Naive thymus-derived CD4-positive, alpha-beta T cell (primary cell): Measurements from ENCODE around the gene MFSD8. TPM values are rescaled to one million over a fixed set of nuclear protein-coding genes. Genes with fewer than 3 reads are reported as not detected.
A peak's percentile ranks its signal among the peaks of the same experiment; 100 is the strongest.
"Not testable (repeated sequence)": the region's sequence is repeated elsewhere in the genome, so short reads cannot be mapped to it uniquely, and the experiment has no call there.

ENCODE experiments used
- ATAC-seq: fragments of 150-1000 bp; cut with Tn5 transposase; 2 replicates; pipeline ENCODE4 v1.10.0; 2021; ENCODE audit warnings: mild to moderate bottlenecking, moderate library complexity
- CTCF ChIA-PET: fragments of 350-600 bp; sonication (Branson Sonifier 250); formaldehyde crosslinking; loops from one replicate; lab custom pipeline; 2021; ENCODE audit warnings: antibody characterized with exemption; lab: Charles Lee
- POLR2A ChIA-PET: fragments of 350-600 bp; sonication (Branson Sonifier 250); formaldehyde crosslinking; loops from one replicate; lab custom pipeline; 2021; ENCODE audit warnings: antibody characterized with exemption, inconsistent platforms; lab: Charles Lee
- DNase-seq, 9 donors: peaks; one replicate each; pipeline versions ENCODE4 v3.0.0 to v3.0.0-alpha.2; 2020 to 2022; ENCODE audit warnings: mixed read lengths in 1 of 9
- H3K27ac ChIP-seq: one replicate; pipeline ENCODE4 v1.7.0; 2013; ENCODE audit warnings: mild to moderate bottlenecking, low read depth, low read length, moderate library complexity
- H3K27me3 ChIP-seq, 2 donors: one replicate each; pipeline ENCODE4 v1.7.0; 2013; ENCODE audit warnings: low read length in 2 of 2, mild to moderate bottlenecking in 2 of 2, moderate library complexity in 2 of 2; ENCODE audit not compliant: control insufficient read depth in 2 of 2, insufficient read depth in 2 of 2
- H3K36me3 ChIP-seq, 3 experiments: 1 replicate in 2 of 3; 2 replicates in 1 of 3; pipeline ENCODE4 v1.7.0; 2013; ENCODE audit warnings: low read length in 3 of 3, mild to moderate bottlenecking in 3 of 3, moderate library complexity in 1 of 3; ENCODE audit not compliant: insufficient read depth in 3 of 3, control insufficient read depth in 2 of 3
- H3K4me1 ChIP-seq, 2 donors: one replicate each; pipeline ENCODE4 v1.7.0; 2013; ENCODE audit warnings: low read length in 2 of 2, mild to moderate bottlenecking in 2 of 2, moderate library complexity in 1 of 2; ENCODE audit not compliant: control insufficient read depth in 2 of 2, insufficient read depth in 2 of 2
- H3K4me3 ChIP-seq: 2 replicates; pipeline ENCODE4 v1.7.0; 2013; ENCODE audit warnings: mild to moderate bottlenecking, low read length
- H3K9me3 ChIP-seq, 3 experiments: 1 replicate in 2 of 3; 2 replicates in 1 of 3; pipeline ENCODE4 v1.7.0; 2013; ENCODE audit warnings: low read length in 3 of 3; ENCODE audit not compliant: control insufficient read depth in 2 of 3
- H3K27ac Mint-ChIP-seq, 9 donors: one replicate each; pipeline ENCODE4 v1.8.0; 2020 to 2022; ENCODE audit warnings: mixed read lengths in 9 of 9, mild to moderate bottlenecking in 8 of 9, moderate library complexity in 5 of 9, inconsistent platforms in 2 of 9
- H3K27me3 Mint-ChIP-seq, 5 donors: one replicate each; pipeline ENCODE4 v1.8.0; 2021 to 2022; ENCODE audit warnings: mixed read lengths in 5 of 5, mild to moderate bottlenecking in 1 of 5
- H3K36me3 Mint-ChIP-seq, 5 donors: one replicate each; pipeline ENCODE4 v1.8.0; 2020 to 2022; ENCODE audit warnings: mixed read lengths in 5 of 5, mild to moderate bottlenecking in 3 of 5, inconsistent platforms in 1 of 5
- H3K4me1 Mint-ChIP-seq, 7 donors: one replicate each; pipeline ENCODE4 v1.8.0; 2020 to 2022; ENCODE audit warnings: mixed read lengths in 7 of 7, mild to moderate bottlenecking in 3 of 7, inconsistent platforms in 1 of 7
- H3K4me3 Mint-ChIP-seq, 10 donors: one replicate each; pipeline ENCODE4 v1.8.0; 2020 to 2022; ENCODE audit warnings: mild to moderate bottlenecking in 10 of 10, mixed read lengths in 10 of 10, moderate library complexity in 6 of 10, inconsistent platforms in 2 of 10
- H3K9me3 Mint-ChIP-seq, 11 donors: one replicate each; pipeline ENCODE4 v1.8.0; 2020 to 2022; ENCODE audit warnings: mixed read lengths in 11 of 11, mild to moderate bottlenecking in 4 of 11, inconsistent platforms in 1 of 11, moderate library complexity in 1 of 11
- intact Hi-C, 2 donors: fragments of 100-400 bp; cut with micrococcal nuclease; formaldehyde crosslinking; loops; one replicate each; pipeline ENCODE4 v1.15.1; 2023
- polyA plus RNA-seq, 2 donors: library from polyadenylated mRNA; unstranded; fragments of 300-500 nt; fragmentation: Illumina TruSeq; gene quantifications; one replicate each; pipeline ENCODE4 v1.2.3, GENCODE V29; 2021
- total RNA-seq, 6 experiments: library from RNA in 5 of 6; stranded (reverse) in 5 of 6; gene quantifications; 1 replicate in 5 of 6; 2 replicates in 1 of 6; pipeline ENCODE4 v1.2.3 and lab custom pipeline; 2021 to 2026

Gene MFSD8
- total and polyA plus RNA-seq, 7 experiments from 2014 or later: 6.8 to 54.5 (median 20.7) TPM

DNA sequence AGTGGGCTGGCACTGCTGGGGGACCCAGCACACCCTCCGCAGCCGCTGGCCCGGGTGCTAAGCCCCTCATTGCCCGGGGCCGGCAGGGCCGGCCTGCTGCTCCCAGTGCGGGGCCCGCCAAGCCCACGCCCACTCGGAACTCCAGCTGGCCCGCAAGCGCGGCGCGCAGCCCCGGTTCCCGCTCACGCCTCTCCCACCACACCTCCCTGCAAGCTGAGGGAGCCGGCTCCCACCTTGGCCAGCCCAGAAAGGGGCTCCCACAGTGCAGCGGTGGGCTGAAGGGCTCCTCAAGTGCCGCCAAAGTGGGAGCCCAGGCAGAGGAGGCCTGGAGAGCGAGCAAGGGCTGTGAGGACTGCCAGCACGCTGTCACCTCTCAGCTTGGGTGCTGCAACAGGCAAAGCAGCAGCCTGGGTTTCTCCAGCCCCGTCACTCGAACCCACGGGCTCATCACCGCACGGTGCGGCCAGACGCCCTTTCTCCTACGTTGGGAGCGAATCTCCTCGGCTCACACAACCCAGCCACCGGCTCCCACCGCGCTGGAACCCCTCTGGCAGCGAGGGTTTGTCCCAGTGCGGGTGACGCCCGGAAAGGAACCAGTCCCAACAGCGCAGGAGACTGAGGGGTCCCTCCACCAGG, 429 bp downstream of the MFSD8 start:
- Mint-ChIP-seq H3K27ac (peak overlapping the region; percentile 88 to 99 (median 95)), H3K4me1 (peaks cover 14 to 67% (median 53%) of the 10 kb centered on the region in 7 donors), H3K4me3 (peak overlapping the region; percentile 78 to 98 (median 94))
- H3K27me3 ChIP-seq, H3K36me3 Mint-ChIP-seq, H3K9me3 Mint-ChIP-seq, H3K9me3 ChIP-seq, H3K27me3 Mint-ChIP-seq: not testable (repeated sequence)
- H3K27ac ChIP-seq: peak overlapping the region; percentile 92
- H3K4me3 ChIP-seq: peak overlapping the region; percentile 100
- peaks cover 5 to 13% of the 10 kb centered on the region in 2 donors for H3K4me1 ChIP-seq
- POLR2A ChIA-PET: interaction anchor here (0.6 to 3.4 kb wide), 6 partner anchors 81 to 1142 kb away, joined by 3 to 43 read pairs (median 7); partner anchors contain the start of genes LARP1B, PGRMC2 and PLK4
- intact Hi-C loops: loop anchor here (1.0 to 5.0 kb wide), 9 partner anchors 84 to 1132 kb away; partner anchors contain the start of genes HSPA4L (in 2 of the 2), LARP1B (in 2 of the 2), PLK4 (in 2 of the 2) and SCLT1 (in 2 of the 2)
- DNase-seq (peak in 2 of 9 donors; percentile 17 to 55), ATAC-seq (peak; percentile 28)
- CTCF ChIA-PET: interaction anchor here (2.3 kb wide), 1 partner anchor 84 kb away, joined by 8 read pairs; the partner anchor contains the start of gene PLK4
- peaks cover 0 to 12% (median 0%) of the 10 kb centered on the region in 3 experiments for H3K36me3 ChIP-seq

- Histone ChIP-seq H3K27ac (peak overlapping the region; percentile 33), H3K36me3 (peaks cover 0 to 12% (median 0%) of the 10 kb centered on the region in 3 experiments), H3K4me1 (peaks cover 5 to 13% of the 10 kb centered on the region in 2 donors)
- H3K27ac Mint-ChIP-seq: peak overlapping the region in 8 of 9 donors; percentile 7 to 83 (median 69)
- H3K4me1 Mint-ChIP-seq: peaks cover 14 to 71% (median 56%) of the 10 kb centered on the region in 7 donors
- intact Hi-C loops: loop anchor here (2.0 kb wide), 1 partner anchor 1129 kb away; the partner anchor contains the start of gene SCLT1 (in 2 of the 2)
- ChIA-PET CTCF (interaction anchor here (2.3 kb wide), 1 partner anchor 83 kb away, joined by 8 read pairs; the partner anchor contains the start of gene PLK4), POLR2A (interaction anchor here (1.1 to 3.4 kb wide), 3 partner anchors 83 to 326 kb away, joined by 4 to 43 read pairs (median 27); partner anchors contain the start of genes LARP1B and PLK4)
- H3K4me3 ChIP-seq, H3K9me3 ChIP-seq, H3K27me3 Mint-ChIP-seq, H3K9me3 Mint-ChIP-seq, H3K36me3 Mint-ChIP-seq, ATAC-seq, H3K27me3 ChIP-seq: not testable (repeated sequence)
- DNase-seq: peak in 5 of 9 donors; percentile 3 to 27 (median 8)
- H3K4me3 Mint-ChIP-seq: peak overlapping the region; percentile 67 to 97 (median 78)
Measured at GRCh38 chr4:127963633-127964398, 1.2 kb downstream of the MFSD8 start.

- Histone ChIP-seq H3K27me3 (no peaks in the 10 kb centered on the region), H3K4me3 (no peak overlapping the region), H3K36me3 (peaks cover 0 to 14% (median 0%) of the 10 kb centered on the region in 3 experiments), H3K27ac (no peak overlapping the region), H3K9me3 (no peaks in the 10 kb centered on the region), H3K4me1 (peaks cover 5 to 13% of the 10 kb centered on the region in 2 donors)
- H3K27me3 Mint-ChIP-seq: no peaks in the 10 kb centered on the region
- no peak overlapping the region for H3K4me3 Mint-ChIP-seq
- no peak for ATAC-seq
- intact Hi-C loops: no loop called here
- ChIA-PET POLR2A (no interaction called here), CTCF (no interaction called here)
- no peaks in the 10 kb centered on the region for H3K9me3 Mint-ChIP-seq
- peaks cover 0 to 16% (median 7%) of the 10 kb centered on the region in 5 donors for H3K36me3 Mint-ChIP-seq
- no peak overlapping the region for H3K27ac Mint-ChIP-seq
- DNase-seq: no peak
- peaks cover 17 to 60% (median 45%) of the 10 kb centered on the region in 7 donors for H3K4me1 Mint-ChIP-seq
Measured at GRCh38 chr4:127959794-127960193, 5.2 kb downstream of the MFSD8 start.

DNA sequence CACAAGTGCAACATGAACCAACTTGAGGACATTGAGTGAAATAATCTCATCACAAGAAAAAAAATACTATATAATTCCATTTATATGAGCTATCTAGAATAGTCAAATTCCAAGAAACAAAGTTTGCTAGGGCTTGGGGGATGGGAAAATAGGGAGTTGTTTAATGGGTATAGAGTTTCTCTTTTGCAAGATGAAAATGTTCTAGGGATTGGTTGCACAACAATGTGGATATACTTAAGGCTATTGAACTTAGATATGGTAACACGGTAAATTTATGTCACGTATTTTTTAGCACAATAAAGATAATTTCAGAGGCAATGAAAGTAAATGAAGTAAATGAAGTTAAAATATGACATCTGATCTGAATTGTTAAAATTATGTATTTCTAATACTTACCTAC, 7.9 kb downstream of the MFSD8 start:
- peaks cover 0 to 15% (median 6%) of the 10 kb centered on the region in 5 donors for H3K36me3 Mint-ChIP-seq
- H3K9me3 Mint-ChIP-seq: no peaks in the 10 kb centered on the region
- DNase-seq: no peak
- Histone ChIP-seq H3K27ac (no peak overlapping the region), H3K36me3 (peaks cover 0 to 12% (median 0%) of the 10 kb centered on the region in 3 experiments), H3K9me3 (no peaks in the 10 kb centered on the region), H3K4me3 (no peak overlapping the region), H3K4me1 (peaks cover 0 to 6% of the 10 kb centered on the region in 2 donors), H3K27me3 (no peaks in the 10 kb centered on the region)
- intact Hi-C loops: no loop called here
- POLR2A ChIA-PET: no interaction called here
- no peak overlapping the region for H3K4me3 Mint-ChIP-seq
- CTCF ChIA-PET: interaction anchor here (0.6 kb wide), 1 partner anchor 12 kb away, joined by 3 read pairs; no protein-coding TSS in a partner anchor
- peak overlapping the region in 1 of 9 donors; percentile 33 for H3K27ac Mint-ChIP-seq
- ATAC-seq: no peak
- no peaks in the 10 kb centered on the region for H3K27me3 Mint-ChIP-seq
- peaks cover 5 to 47% (median 32%) of the 10 kb centered on the region in 7 donors for H3K4me1 Mint-ChIP-seq

GRCh38 chr4:127936974-127937373, 28.0 kb downstream of the MFSD8 start:
- no peaks in the 10 kb centered on the region for H3K27me3 Mint-ChIP-seq
- POLR2A ChIA-PET: no interaction called here
- H3K27me3 ChIP-seq: no peaks in the 10 kb centered on the region
- H3K9me3 ChIP-seq: no peaks in the 10 kb centered on the region
- ATAC-seq (no peak), DNase-seq (no peak)
- intact Hi-C loops: no loop called here
- no peaks in the 10 kb centered on the region for H3K4me1 ChIP-seq
- H3K27ac ChIP-seq: no peak overlapping the region
- H3K27ac Mint-ChIP-seq: no peak overlapping the region
- H3K9me3 Mint-ChIP-seq: no peaks in the 10 kb centered on the region
- CTCF ChIA-PET: no interaction called here
- H3K4me3 ChIP-seq: no peak overlapping the region
- peaks cover 0 to 4% (median 0%) of the 10 kb centered on the region in 3 experiments for H3K36me3 ChIP-seq
- no peak overlapping the region for H3K4me3 Mint-ChIP-seq
- H3K4me1 Mint-ChIP-seq: no peaks in the 10 kb centered on the region
- peaks cover 3 to 32% (median 23%) of the 10 kb centered on the region in 5 donors for H3K36me3 Mint-ChIP-seq

DNA sequence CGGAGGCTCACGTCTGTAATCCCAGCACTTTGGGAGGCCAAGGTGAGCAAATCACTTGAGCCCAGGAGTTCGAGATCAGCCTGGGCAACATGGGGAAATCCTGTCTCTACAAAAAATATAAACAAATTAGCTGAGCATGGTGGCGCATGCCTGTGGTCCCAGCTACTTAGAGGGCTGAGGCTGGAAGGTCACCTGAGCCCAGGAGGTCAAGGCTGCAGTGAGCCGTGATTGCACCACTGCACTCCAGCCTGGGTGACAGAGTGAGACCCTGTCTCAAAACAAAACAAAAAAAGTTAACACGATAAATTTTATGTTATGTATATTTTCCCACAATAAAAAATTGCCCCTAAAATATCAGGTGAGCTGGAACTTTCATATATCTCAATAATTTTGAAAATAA, 33.1 kb downstream of the MFSD8 start:
- H3K27me3 Mint-ChIP-seq, H3K9me3 Mint-ChIP-seq, H3K27ac Mint-ChIP-seq, ATAC-seq, intact Hi-C loops, CTCF ChIA-PET, H3K27ac ChIP-seq, H3K4me3 ChIP-seq, H3K9me3 ChIP-seq, H3K4me1 Mint-ChIP-seq, H3K27me3 ChIP-seq, H3K4me3 Mint-ChIP-seq, POLR2A ChIA-PET, DNase-seq, H3K4me1 ChIP-seq: not testable (repeated sequence)
- H3K36me3 Mint-ChIP-seq: peaks cover 0 to 28% (median 8%) of the 10 kb centered on the region in 5 donors
- H3K36me3 ChIP-seq: peaks cover 0 to 15% (median 0%) of the 10 kb centered on the region in 3 experiments
